T-helper 1 cell treated with Interleukin-12 subunit alpha and Interleukin-12 subunit beta and Interleukin-4 antibody, amounts not matched to agents 30 μg/mL and 1 μg/mL, for 36 hours (primary cell): Measurements from ENCODE around the gene ZBTB7B.
"Not testable (repeated sequence)": the region's sequence is repeated elsewhere in the genome, so short reads cannot be mapped to it uniquely, and the experiment has no call there.

Source experiments
- H3K27ac Mint-ChIP-seq: one replicate; pipeline ENCODE4 v1.8.0; 2021; ENCODE audit warnings: mild to moderate bottlenecking, mixed read lengths
- H3K27me3 Mint-ChIP-seq: one replicate; pipeline ENCODE4 v1.8.0; 2021; ENCODE audit warnings: low read depth, mixed read lengths
- H3K36me3 Mint-ChIP-seq: one replicate; pipeline ENCODE4 v1.8.0; 2021; ENCODE audit warnings: low read depth, mixed read lengths
- H3K4me1 Mint-ChIP-seq: one replicate; pipeline ENCODE4 v1.8.0; 2021; ENCODE audit warnings: low read depth, mixed read lengths
- H3K4me3 Mint-ChIP-seq: one replicate; pipeline ENCODE4 v1.8.0; 2021; ENCODE audit warnings: mild to moderate bottlenecking, moderate library complexity, mixed read lengths
- H3K9me3 Mint-ChIP-seq: one replicate; pipeline ENCODE4 v1.8.0; 2021; ENCODE audit warnings: mixed read lengths

ZBTB7B gene

GRCh38 chr1:154989195-154989860 lies 13.3 kb upstream of the ZBTB7B start:
- Mint-ChIP-seq H3K9me3 (no peaks in the 10 kb centered on the region), H3K4me3 (no peak overlapping the region), H3K27me3 (no peaks in the 10 kb centered on the region), H3K36me3 (peaks cover 17% of the 10 kb centered on the region), H3K27ac (no peak overlapping the region), H3K4me1 (peaks cover 10% of the 10 kb centered on the region)

GRCh38 chr1:154990276-154990675 lies 12.3 kb upstream of the ZBTB7B start:
- Mint-ChIP-seq H3K36me3 (peaks cover 17% of the 10 kb centered on the region), H3K4me1 (peaks cover 10% of the 10 kb centered on the region), H3K27me3 (no peaks in the 10 kb centered on the region), H3K27ac (no peak overlapping the region), H3K9me3 (no peaks in the 10 kb centered on the region), H3K4me3 (no peak overlapping the region)

GRCh38 chr1:154992721-154993571 lies 9.7 kb upstream of the ZBTB7B start:
- H3K36me3 Mint-ChIP-seq, result peaks cover 17% of the 10 kb centered on the region
- H3K27me3 Mint-ChIP-seq, result no peaks in the 10 kb centered on the region
- H3K4me3 Mint-ChIP-seq, result no peak overlapping the region
- no peaks in the 10 kb centered on the region for H3K9me3 Mint-ChIP-seq
- peaks cover 16% of the 10 kb centered on the region for H3K4me1 Mint-ChIP-seq
- H3K27ac Mint-ChIP-seq, result no peak overlapping the region

- no peak within 1 kb of the TSS for H3K27ac Mint-ChIP-seq
- peaks cover 12% of the 10 kb centered on the region for H3K36me3 Mint-ChIP-seq
- H3K9me3 Mint-ChIP-seq, result no peaks in the 10 kb centered on the region
- H3K27me3 Mint-ChIP-seq, result no peaks in the 10 kb centered on the region
- H3K4me3 Mint-ChIP-seq, result no peak within 1 kb of the TSS
- peaks cover 21% of the 10 kb centered on the region for H3K4me1 Mint-ChIP-seq
These were observed 8.9 kb upstream of the ZBTB7B start, which contains the start of gene LENEP for GRCh38 chr1:154993572-154994268. TSS of gene LENEP (plus strand) at chr1:154993586. CDS start at chr1:154993608, 22 bp downstream.

- no peaks in the 10 kb centered on the region for H3K27me3 Mint-ChIP-seq
- H3K9me3 Mint-ChIP-seq, result no peaks in the 10 kb centered on the region
- peaks cover 8% of the 10 kb centered on the region for H3K36me3 Mint-ChIP-seq
- H3K27ac Mint-ChIP-seq, result no peak overlapping the region
- peaks cover 22% of the 10 kb centered on the region for H3K4me1 Mint-ChIP-seq
- H3K4me3 Mint-ChIP-seq, result no peak overlapping the region
These were observed 8.4 kb upstream of the ZBTB7B start for GRCh38 chr1:154994269-154994587.

DNA sequence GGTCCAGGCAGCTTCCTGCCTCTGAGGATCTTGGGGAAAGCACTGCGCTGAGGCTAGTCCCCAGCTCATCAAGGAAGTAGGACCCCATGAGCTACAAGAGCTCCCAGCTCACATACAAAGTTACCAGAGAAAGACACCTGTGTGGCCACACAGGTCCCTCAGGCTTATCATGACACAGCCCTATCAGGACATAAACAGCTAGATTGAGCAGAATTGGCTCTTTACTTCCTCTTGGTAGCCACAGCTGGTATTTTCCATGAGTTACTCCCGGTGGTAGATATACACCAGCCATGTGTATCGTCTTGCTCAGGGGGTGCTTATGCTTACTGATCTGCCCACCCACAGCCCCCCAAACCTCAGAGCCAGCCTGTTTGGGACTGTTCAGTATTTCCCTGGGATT lies 8.0 kb upstream of the ZBTB7B start:
- no peaks in the 10 kb centered on the region for H3K9me3 Mint-ChIP-seq
- no peak overlapping the region for H3K4me3 Mint-ChIP-seq
- peaks cover 21% of the 10 kb centered on the region for H3K4me1 Mint-ChIP-seq
- no peaks in the 10 kb centered on the region for H3K27me3 Mint-ChIP-seq
- peaks cover 5% of the 10 kb centered on the region for H3K36me3 Mint-ChIP-seq
- no peak overlapping the region for H3K27ac Mint-ChIP-seq

- H3K4me1 Mint-ChIP-seq, result peaks cover 26% of the 10 kb centered on the region
- H3K4me3 Mint-ChIP-seq, H3K27me3 Mint-ChIP-seq, H3K9me3 Mint-ChIP-seq, H3K36me3 Mint-ChIP-seq: not testable (repeated sequence)
- H3K27ac Mint-ChIP-seq, result peak overlapping the region; percentile 28
These were observed 7.2 kb upstream of the ZBTB7B start for GRCh38 chr1:154995301-154995983.

- Mint-ChIP-seq H3K27me3 (no peaks in the 10 kb centered on the region), H3K27ac (peak overlapping the region; percentile 47), H3K4me3 (peak overlapping the region; percentile 49), H3K9me3 (no peaks in the 10 kb centered on the region), H3K36me3 (no peaks in the 10 kb centered on the region), H3K4me1 (peaks cover 26% of the 10 kb centered on the region)
These were observed 5.5 kb upstream of the ZBTB7B start for GRCh38 chr1:154996966-154997701.

GRCh38 chr1:154998201-154998780 lies 4.3 kb upstream of the ZBTB7B start:
- peaks cover 26% of the 10 kb centered on the region for H3K4me1 Mint-ChIP-seq
- H3K27me3 Mint-ChIP-seq, result no peaks in the 10 kb centered on the region
- no peak overlapping the region for H3K27ac Mint-ChIP-seq
- H3K9me3 Mint-ChIP-seq, result no peaks in the 10 kb centered on the region
- no peaks in the 10 kb centered on the region for H3K36me3 Mint-ChIP-seq
- peak overlapping the region; percentile 25 for H3K4me3 Mint-ChIP-seq

GRCh38 chr1:154998818-154999570 lies 3.6 kb upstream of the ZBTB7B start:
- Mint-ChIP-seq H3K9me3 (no peaks in the 10 kb centered on the region), H3K36me3 (peaks cover 3% of the 10 kb centered on the region), H3K27ac (peak overlapping the region; percentile 84), H3K4me1 (peaks cover 28% of the 10 kb centered on the region), H3K4me3 (peak overlapping the region; percentile 73), H3K27me3 (no peaks in the 10 kb centered on the region)

GRCh38 chr1:154999571-155000410 lies 2.8 kb upstream of the ZBTB7B start:
- H3K27ac Mint-ChIP-seq, result peak overlapping the region; percentile 93
- peaks cover 5% of the 10 kb centered on the region for H3K36me3 Mint-ChIP-seq
- no peaks in the 10 kb centered on the region for H3K27me3 Mint-ChIP-seq
- no peaks in the 10 kb centered on the region for H3K9me3 Mint-ChIP-seq
- peaks cover 34% of the 10 kb centered on the region for H3K4me1 Mint-ChIP-seq
- H3K4me3 Mint-ChIP-seq, result peak overlapping the region; percentile 83

- Mint-ChIP-seq H3K27me3 (no peaks in the 10 kb centered on the region), H3K4me1 (peaks cover 37% of the 10 kb centered on the region), H3K4me3 (peak overlapping the region; percentile 83), H3K36me3 (peaks cover 5% of the 10 kb centered on the region), H3K9me3 (no peaks in the 10 kb centered on the region), H3K27ac (peak overlapping the region; percentile 93)
These were observed 2.2 kb upstream of the ZBTB7B start for GRCh38 chr1:155000411-155000725.
